GM20000 (cell line): ENCODE measurements around the gene CELSR1.
A peak's percentile ranks its signal among the peaks of the same experiment; 100 is the strongest.

ENCODE experiments used
- DNase-seq: peaks from one replicate; pipeline ENCODE4 v3.0.0; 2012; ENCODE audit warnings: low spot score
- TF ChIP-seq, protein P1 (sequence below): IDR thresholded peaks from 2 replicates; pipeline ENCODE4 v1.5.1; 2012; ENCODE audit warnings: mild to moderate bottlenecking, control low read depth; ENCODE audit errors: extremely low read depth, missing control alignments

CELSR1 gene

DNA sequence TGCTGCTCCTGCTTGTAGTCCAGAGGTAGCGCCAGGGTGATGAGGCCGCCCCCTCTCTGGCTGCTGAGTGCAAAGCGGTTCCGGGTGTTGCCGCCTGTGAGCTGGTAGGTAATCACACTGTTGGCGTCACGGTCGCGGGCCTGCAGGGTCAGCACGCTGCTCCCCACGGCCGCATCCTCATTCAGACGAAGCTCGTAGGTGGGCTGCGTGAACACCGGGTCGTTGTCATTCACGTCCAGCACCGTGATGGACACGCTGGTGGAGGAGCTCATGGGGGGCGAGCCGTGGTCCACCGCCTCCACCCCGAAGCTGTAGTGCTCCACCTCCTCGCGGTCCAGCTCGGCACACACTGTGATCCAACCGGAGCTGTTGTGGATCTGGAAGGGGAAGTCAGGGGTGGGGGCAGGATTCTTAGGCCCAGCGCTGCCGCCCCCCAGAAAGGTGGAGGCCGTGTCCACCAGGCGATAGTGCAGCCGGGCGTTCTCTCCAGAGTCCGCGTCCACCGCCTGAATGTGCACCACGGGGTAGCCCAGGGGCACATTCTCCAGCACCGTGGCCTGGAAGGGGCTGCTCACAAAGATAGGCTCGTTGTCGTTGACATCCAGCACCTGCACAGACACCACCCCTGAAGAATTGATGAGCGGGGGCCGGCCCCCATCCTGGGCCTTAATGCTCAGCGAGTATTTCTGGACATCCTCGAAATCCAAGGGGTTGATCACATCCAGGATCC, 2.4 kb downstream of the CELSR1 start:
- TF ChIP-seq, protein P1, sequence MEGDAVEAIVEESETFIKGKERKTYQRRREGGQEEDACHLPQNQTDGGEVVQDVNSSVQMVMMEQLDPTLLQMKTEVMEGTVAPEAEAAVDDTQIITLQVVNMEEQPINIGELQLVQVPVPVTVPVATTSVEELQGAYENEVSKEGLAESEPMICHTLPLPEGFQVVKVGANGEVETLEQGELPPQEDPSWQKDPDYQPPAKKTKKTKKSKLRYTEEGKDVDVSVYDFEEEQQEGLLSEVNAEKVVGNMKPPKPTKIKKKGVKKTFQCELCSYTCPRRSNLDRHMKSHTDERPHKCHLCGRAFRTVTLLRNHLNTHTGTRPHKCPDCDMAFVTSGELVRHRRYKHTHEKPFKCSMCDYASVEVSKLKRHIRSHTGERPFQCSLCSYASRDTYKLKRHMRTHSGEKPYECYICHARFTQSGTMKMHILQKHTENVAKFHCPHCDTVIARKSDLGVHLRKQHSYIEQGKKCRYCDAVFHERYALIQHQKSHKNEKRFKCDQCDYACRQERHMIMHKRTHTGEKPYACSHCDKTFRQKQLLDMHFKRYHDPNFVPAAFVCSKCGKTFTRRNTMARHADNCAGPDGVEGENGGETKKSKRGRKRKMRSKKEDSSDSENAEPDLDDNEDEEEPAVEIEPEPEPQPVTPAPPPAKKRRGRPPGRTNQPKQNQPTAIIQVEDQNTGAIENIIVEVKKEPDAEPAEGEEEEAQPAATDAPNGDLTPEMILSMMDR, result no peak
- no peak for DNase-seq

DNA sequence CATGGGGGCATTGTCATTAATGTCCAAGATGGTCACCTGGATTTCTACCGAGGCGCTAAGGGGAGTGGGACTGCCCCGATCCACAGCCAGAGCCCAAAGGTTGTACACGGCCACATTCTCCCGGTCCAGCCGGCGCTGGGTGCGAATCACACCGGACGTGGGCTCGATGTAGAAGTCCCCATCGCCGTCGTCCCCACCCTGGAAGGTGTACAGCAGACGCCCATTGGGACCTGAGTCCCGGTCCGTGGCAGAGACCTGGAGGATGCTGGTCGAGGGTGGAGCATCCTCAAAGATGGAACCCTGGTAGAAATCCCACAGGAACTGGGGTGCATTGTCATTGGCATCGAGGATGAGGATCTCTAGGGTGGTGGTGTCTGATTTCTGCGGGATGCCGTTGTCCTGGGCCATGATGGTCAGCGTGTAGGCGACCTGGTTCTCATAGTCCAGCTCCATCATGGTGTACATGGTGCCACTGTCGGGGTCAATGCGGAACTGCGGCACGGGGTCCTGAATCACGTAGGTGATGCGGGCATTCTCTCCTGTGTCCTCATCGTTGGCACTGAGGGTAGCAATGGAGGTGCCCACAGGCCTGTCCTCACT, 3.1 kb downstream of the CELSR1 start:
- TF ChIP-seq, protein P1, result no peak
- peak; percentile 36 for DNase-seq

DNA sequence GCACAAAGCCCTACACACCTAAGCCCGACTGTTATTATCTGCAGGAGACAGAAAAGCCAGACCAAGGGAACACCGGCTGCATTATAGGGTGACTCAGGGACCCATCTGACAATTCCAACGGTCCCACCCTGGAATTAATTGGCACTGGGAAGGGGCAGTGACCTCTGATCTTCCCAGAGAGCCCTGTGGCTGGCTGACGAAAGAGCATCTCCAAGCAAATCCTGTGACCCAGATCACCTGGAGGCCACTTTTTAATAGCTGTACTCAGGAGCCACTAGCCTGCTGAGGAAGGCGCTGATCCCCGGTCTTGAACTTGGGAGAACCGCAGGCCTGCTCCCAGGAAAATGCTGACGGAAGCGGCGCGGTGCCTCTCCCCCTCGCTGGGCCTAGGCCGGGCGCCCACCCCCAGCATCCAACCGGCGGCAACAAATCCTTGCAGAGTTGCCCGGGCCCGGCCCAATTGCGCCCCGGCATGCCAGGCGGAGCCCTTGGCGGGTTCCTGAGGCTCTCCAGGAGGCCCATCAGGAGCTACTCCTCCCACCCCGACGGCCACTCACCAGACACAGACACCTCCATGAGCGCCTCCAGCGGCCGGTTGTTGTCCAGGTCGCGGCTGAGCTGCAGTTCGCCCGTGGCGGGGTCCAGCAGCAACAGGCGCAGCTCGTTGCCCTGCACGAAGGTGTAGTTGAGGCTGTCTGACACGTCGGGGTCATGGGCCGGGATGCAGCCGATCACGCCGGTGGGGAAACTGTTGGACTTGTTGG, 4.2 kb downstream of the CELSR1 start:
- TF ChIP-seq, protein P1, result no peak
- peak; percentile 25 for DNase-seq

DNA sequence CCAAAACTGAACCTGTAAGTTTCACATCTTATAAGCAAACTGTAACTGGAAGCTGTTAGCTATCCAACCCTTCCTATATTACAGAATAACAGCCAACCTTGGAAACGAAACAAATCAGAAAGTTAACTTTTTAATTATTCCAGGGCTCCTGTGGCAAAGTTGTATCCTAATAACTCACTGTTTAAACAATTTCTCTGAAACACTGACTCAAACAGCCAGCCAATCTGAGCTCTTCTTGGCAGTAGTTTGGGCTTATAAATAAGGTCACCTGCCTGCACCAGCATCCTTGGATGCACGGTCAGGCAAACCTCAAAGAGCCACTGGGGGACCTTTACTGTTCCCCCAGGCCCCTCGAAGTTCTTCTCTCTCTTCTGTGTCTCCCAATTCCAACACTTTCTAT, 5.0 kb downstream of the CELSR1 start:
- no peak for DNase-seq
- TF ChIP-seq, protein P1, result no peak

DNA sequence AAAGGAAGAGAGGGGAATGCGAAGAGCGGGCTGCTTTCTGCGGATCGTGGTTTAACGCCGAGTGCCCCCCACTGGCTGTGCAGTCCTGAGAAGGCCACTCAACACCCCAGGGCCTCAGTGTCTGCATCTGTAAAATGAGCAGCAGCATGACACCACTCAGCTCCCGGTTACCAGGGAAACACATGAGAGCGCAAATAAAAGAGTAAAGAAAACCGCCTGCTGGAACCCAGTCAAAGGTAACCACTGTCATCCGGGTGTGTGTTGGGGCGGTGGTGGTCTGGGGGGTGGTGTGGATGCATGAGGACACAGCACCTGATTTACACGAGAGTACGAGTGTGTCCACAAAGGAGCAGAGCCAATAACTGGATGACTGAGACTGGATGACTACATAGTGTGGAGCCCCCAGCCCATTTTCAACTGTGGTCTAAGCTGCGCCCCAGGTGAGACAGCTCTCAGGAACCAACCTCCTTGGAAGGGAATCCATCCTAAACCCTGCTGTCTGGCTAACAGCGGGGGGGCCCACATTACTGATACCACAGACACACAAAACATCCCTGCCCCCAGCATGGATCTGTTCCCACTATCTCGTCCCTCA, 5.7 kb downstream of the CELSR1 start:
- DNase-seq, result no peak

DNA sequence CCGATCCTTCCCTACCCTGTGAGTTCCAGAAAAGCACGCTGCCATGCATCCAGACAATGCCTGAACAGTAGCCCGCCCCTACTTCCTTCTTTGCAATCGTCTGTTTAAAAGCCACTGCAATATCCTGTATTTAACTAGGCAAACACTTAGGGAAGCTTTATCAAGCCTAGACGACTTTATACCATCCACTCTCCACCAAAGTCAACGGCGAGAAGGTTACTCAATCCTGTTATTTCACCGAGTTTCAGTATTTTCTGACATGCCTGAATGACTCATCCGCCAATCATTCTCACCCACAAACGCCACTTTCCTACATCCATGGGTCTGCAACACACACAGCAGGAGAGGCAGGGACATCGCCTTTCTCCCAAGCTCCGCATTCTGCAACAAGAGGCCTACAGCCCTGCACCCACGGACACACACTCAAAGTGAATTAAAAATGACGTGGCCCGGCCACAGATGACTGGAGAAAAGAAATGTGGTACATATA, 9.3 kb downstream of the CELSR1 start:
- TF ChIP-seq, protein P1, result no peak
- DNase-seq, result no peak

More for the DNA sequence above, 5.7 kb downstream of the CELSR1 start:
- TF ChIP-seq, protein P1, result no peak
